Measurements from ENCODE around the gene SGCA.

Gene SGCA

GRCh38 chr17:50196826-50197225 is 31.0 kb downstream of the SGCA start:
- peak; percentile 91 for DNase-seq

- DNase-seq, result peak; percentile 61
Observed at GRCh38 chr17:50198026-50198669, 32.3 kb downstream of the SGCA start.

- no peak for DNase-seq
Observed at GRCh38 chr17:50199211-50199802, 33.5 kb downstream of the SGCA start.

- DNase-seq, result peak; percentile 94
Observed at GRCh38 chr17:50199803-50200456, 34.1 kb downstream of the SGCA start.

DNA sequence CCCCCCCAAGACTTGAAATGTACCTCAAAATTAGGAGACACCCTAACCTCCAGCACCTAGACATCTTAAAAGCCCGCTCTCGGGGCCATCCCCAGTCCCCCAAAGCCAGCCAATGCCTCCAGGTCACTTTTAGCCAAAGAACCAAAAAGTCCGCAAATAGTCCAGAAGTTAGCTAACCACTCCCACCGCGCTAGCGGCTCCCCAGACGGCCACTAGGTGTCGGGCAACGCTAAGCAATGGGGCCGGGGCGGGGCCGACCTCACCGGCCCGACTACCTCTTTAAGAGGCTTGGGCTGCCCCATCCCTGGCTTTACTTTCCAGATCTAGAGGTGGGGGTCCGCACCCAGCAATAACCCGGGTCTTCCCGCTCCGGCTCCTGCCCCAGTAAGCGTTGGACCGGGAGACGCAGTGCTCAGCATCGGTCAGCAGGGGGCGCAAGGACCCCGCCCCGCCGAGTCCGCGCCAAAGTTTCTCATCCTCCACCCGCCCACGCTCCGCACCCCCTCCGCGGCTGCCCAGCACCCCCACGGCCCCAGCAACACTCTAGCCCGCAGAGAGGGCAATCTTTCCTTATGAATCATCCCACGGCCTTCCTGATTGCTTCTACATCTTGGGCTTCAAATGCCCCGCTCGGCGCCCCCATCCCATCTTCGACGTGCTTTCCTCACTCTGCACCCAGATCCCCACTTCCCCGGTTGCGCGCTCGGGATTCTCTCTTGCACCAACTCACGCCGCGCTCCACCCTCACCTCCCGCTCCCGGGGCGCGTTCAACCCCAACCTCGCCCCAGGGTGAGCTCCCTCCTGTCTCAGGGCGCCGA is 34.9 kb downstream of the SGCA start:
- DNase-seq, result peak; percentile 87

GRCh38 chr17:50201276-50201854 is 35.6 kb downstream of the SGCA start, which contains the start of gene COL1A1:
Gene COL1A1, minus strand, starts transcription at chr17:50201631. Its CDS starts 118 bp downstream, at chr17:50201513.
- peak; percentile 90 for DNase-seq

DNA sequence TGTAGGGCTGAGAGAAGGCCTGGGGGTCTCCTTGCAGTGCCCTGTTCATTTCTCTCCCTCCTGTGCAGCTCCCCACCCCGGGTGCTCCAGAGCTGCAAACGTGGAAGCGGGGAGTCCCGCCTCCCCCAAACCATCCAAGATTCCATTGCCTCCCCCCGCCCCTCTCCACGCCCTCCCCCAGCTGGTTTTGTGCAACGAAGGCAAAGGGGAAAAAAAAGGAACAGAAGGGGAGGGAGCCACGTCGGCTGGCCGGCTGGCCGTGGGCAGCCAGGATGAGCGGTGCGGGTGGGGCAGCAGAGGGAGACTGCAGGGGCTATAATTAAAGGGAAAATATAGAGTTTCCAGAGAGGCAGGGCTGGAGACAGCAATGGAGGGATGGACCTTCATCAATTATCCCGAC is 37.3 kb downstream of the SGCA start:
- DNase-seq, result peak; percentile 42

GRCh38 chr17:50203604-50204345 is 38.0 kb downstream of the SGCA start:
- peak; percentile 86 for DNase-seq

DNA sequence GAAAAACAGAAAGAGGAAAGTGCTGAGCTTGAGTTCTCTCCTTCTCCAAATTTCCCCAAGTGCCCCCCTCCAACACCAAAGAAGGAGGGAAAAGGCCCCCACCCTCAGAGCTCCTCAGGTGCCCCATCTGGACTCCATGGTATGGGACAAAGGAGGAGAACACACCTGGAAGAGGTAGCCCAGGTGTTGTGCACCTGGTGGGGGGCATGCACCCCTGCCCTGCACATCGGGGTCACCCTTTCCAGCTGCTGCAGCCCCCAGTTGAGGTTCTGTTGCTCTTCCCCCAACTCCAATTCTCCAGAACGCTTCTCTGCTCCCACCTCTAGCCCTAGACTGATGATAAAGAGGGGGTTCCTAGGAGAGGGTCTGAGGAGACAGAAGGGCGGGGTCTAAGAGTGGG is 38.6 kb downstream of the SGCA start:
- DNase-seq, result no peak

DNA sequence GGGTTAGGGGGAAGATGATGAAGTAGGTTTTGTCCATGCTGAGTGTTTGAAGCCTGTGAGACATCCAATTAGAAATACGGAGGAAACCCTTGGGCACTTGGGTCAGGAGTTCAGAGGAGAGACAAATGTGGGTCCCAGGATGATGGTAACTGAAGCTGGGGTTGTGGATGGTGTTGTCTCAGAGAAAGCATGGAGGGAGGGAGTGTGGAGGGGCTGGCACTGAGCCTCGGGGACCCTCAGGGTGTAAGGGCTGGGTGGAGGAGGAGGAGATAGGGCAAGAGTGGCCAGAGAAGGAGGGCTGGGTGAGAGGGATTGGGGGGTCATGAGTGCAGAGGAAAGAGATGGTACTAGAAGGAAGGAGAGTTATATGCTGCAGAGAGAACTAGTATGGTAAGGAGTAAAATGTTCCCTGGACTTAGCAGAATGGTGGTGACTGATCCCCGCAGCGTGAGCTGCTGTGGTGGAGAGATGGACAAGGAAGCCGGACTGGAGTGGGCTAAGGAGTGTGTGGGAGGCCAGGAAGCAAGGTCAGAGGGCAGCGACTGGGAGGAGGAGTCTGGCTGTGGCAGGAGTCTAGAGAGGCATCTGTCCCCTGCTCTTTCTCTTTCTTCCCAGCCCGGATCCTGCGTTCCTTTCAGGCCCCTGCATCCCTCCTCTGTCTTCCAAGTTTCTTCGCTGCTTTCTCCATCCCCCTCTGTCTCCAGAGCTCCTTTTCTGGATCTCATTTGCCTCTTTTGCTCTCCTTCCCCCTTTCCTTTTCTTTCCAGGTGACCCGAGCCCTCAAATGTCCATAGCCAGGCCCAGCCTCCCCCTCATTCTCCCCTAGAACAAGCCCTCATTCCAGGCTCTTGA is 39.5 kb downstream of the SGCA start:
- DNase-seq, result peak; percentile 54

DNA sequence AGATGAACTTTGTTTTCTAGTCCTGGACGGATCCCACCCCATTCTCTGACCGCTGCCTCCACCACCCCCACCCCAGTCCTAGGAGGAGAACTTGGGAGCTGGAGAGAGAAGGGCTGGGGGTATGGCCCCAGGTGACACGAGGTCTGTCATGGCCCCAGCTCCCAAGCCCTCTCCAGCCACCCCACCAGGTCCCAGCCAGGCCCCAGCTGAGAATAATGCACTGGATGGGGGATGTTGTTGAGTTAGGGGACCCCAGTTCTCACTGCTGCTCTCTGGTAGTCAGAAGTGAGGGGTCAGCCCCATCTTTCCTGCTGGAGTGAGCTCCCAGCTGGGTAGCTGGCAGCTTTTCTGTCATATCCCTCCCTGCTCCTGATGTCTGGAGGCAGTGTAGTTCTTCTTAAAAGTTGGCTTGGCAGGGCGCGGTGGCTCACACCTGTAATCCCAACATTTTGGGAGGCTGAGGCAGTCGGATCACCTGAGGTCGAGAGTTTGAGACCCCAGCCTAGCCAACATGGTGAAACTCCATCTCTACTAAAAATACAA is 40.2 kb downstream of the SGCA start:
- DNase-seq, result no peak

DNA sequence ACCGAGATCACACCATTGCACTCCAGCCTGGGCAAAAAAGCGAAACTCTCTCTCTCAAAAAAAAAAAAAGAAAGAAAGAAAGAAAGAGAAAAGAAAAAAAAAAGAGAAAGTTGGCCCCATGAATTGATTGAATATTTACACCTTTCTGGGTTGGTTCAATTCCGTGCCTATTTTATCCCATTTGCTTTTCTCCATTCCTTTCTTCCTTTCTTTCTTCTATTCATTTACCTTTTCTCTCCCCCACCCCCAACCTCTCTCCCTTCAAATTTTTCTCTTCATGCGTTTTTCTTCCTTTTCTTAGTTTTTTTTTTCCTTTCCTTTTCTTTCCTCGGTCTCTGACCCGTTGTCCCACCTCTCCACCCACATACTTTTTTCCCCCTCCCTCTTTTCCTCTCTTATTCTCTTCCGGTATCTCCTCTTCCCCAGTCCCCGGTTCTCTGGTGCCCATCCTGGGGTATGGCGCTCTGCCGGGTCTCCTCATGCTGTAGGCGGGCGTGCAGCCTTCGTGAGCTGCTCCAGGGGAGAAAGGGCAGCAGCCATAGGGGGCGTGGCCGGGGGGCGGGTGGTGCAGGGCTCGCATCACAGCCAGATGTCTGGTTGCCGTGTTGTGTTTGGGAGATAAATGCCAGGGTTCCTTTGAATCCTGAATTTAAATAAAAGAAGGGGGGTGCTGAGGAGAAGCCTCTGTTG is 40.9 kb downstream of the SGCA start:
- DNase-seq, result peak; percentile 54

DNA sequence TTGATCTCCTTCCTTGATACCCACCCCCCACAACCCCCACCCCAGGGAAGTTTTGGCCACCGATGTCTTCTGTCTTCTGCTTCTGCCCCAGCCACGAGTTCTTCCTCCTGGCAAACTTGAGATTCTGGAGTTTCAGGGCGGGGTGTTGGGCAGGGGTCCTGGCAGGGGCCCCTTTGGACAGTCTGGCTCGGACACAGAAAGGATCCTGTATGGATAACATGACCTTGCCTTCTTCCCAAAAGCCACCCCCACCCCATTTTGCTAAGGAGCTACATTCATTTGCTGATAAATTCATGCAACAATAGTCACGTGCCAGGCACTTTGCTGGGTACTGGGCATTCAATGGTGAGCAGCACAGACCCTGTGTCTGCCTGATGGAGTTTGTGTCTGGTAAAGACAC is 41.5 kb downstream of the SGCA start:
- DNase-seq, result no peak

GRCh38 chr17:50207792-50208567 is 42.2 kb downstream of the SGCA start:
- DNase-seq, result no peak

GRCh38 chr17:50208611-50209061 is 42.8 kb downstream of the SGCA start:
- no peak for DNase-seq

DNA sequence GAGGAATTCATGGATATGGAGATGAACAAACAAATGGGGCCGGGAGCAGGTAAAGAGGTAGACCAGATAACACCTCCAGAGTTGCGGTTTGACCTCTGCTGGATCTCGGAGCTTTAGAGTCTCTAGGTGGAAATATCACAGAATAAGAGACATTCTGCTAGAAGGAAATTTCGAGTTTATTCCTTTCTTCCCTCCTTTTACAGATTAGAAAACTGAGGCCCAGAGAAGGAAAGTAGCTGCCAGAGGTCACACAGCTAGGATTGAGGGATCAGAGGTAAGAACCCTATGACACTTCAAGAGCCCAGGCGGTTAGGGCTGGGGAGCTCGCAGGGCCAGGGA is 43.3 kb downstream of the SGCA start:
- DNase-seq, result no peak

DNA sequence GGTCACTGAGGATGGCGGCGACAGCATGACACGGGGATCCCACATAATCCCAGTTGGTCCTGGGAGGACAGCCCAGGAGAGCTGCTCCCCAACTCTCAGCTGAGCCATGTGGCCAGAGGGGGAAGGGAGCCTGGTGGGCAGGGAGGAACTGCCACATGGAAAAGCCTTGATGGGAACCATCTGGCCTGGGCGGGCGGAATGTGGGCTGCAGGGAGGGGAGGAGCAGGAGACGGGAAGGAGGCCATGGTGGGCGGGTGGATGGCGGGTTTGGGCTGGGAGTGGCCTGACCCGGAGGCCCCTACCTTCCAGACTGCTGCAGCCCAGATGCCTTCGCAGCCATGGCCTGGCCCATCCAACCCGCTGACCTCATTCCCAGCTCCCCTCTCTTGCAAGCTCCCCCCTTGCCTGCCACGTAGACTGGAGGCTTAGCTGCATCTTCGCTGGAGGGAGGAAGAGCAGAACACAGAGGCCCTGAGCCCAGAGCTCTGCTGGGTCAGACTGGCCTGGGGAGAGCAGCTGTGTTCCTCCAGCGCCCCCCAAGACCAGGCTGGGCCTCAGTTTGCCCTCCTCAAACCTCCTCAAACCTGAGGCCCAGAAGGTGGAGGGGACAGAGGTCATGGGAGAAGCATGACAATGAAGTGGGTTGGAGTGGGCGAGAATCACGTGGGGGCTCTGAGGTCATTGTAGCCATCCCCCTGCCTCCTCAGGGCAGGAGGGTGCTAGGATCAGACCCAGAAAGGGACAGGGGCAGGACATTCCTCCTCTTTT is 43.9 kb downstream of the SGCA start:
- peak; percentile 100 for DNase-seq
